GM11168 (cell line): ENCODE results near the gene HECA.

Experiments
- in situ Hi-C: fragments of 300-500 bp; cut with MboI; formaldehyde crosslinking; loops from one replicate; pipeline ENCODE4 v1.12.0; 2022; ENCODE audit warnings: low sequenced_read_pairs; ENCODE audit not compliant: unreplicated experiment

The HECA gene

GRCh38 chr6:139134817-139135577, at the start of gene HECA:
Gene HECA, plus strand, starts transcription at chr6:139135080. Its CDS starts 317 bp downstream, at chr6:139135397.
- in situ Hi-C loops = no loop called here

GRCh38 chr6:139091826-139092225, 43.1 kb upstream of the HECA start:
- in situ Hi-C loops = no loop called here

GRCh38 chr6:139099984-139100383, 34.9 kb upstream of the HECA start:
- in situ Hi-C loops = loop anchor here (25.0 kb wide), 1 partner anchor 288 kb away; no protein-coding TSS in a partner anchor

- in situ Hi-C loops = loop anchor here (25.0 kb wide), 1 partner anchor 295 kb away; no protein-coding TSS in a partner anchor
Observed at GRCh38 chr6:139107051-139107450, 27.8 kb upstream of the HECA start.

DNA sequence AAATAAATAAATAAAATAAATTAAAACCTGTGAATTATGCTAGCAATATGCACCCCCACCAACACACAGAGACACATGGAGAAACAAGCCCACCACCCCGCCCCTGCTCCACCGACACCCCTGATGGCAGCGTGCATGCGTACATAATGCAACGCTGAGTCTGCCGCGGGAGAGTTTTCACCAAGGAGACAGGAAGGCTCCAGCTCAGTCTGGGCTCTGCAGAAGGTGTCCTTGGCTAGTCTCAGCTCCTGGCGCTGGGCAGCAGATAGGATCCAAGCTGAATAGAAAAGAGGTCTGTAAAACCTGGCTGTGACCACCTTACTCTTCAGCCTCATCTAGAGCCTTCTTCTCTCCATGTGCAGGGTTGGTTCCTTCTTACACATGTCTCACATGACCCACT, 26.5 kb upstream of the HECA start:
- in situ Hi-C loops = loop anchor here (25.0 kb wide), 1 partner anchor 296 kb away; no protein-coding TSS in a partner anchor

GRCh38 chr6:139109558-139109957, 25.3 kb upstream of the HECA start:
- in situ Hi-C loops = loop anchor here (25.0 kb wide), 1 partner anchor 297 kb away; no protein-coding TSS in a partner anchor

- in situ Hi-C loops = loop anchor here (25.0 kb wide), 1 partner anchor 300 kb away; no protein-coding TSS in a partner anchor
Observed at GRCh38 chr6:139112146-139112545, 22.7 kb upstream of the HECA start.

DNA sequence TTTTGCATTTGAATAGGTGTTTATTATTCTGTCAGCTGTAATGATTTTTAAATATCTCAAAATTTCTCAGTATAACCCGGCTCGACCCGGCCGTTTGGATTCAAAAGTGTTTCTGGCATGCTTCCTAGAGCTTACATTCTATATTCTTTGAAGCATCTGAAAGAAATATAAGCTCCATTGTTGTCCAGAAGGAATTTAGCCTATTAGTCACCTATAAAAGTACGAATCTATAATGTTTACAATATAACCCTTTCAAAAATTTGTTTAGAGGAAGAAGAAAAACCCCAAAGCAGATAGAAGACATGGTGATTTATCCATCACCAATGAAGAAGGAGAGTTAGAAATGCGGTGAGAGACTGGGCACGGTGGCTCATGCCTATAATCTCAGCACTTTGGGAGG, 22.3 kb upstream of the HECA start:
- in situ Hi-C loops = loop anchor here (25.0 kb wide), 1 partner anchor 300 kb away; no protein-coding TSS in a partner anchor

GRCh38 chr6:139114746-139115145, 20.1 kb upstream of the HECA start:
- in situ Hi-C loops = loop anchor here (25.0 kb wide), 1 partner anchor 302 kb away; no protein-coding TSS in a partner anchor

GRCh38 chr6:139115989-139116758, 18.7 kb upstream of the HECA start:
- in situ Hi-C loops = loop anchor here (25.0 kb wide), 1 partner anchor 304 kb away; no protein-coding TSS in a partner anchor

GRCh38 chr6:139117734-139118133, 17.1 kb upstream of the HECA start:
- in situ Hi-C loops = loop anchor here (25.0 kb wide), 1 partner anchor 305 kb away; no protein-coding TSS in a partner anchor

- in situ Hi-C loops = loop anchor here (25.0 kb wide), 1 partner anchor 307 kb away; no protein-coding TSS in a partner anchor
Observed at GRCh38 chr6:139119552-139119951, 15.3 kb upstream of the HECA start.

DNA sequence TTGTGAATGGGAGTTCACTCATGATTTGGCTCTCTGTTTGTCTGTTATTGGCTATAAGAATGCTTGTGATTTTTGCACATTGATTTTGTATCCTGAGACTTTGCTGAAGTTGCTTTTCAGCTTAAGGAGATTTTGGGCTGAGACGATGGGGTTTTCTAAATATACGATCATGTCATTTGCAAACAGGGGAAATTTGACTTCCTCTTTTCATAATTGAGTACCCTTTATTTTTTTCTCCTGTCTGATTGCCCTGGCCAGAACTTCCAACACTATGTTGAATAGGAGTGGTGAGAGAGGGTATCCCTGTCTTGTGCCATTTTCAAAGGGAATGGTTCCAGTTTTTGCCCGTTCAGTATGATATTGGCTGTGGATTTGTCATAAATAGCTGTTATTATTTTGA, 12.1 kb upstream of the HECA start:
- in situ Hi-C loops = loop anchor here (25.0 kb wide), 1 partner anchor 311 kb away; no protein-coding TSS in a partner anchor

- in situ Hi-C loops = loop anchor here (5.0 to 25.0 kb wide), 2 partner anchors 242 to 313 kb away; no protein-coding TSS in a partner anchor
Observed at GRCh38 chr6:139124887-139125672, 9.8 kb upstream of the HECA start.

DNA sequence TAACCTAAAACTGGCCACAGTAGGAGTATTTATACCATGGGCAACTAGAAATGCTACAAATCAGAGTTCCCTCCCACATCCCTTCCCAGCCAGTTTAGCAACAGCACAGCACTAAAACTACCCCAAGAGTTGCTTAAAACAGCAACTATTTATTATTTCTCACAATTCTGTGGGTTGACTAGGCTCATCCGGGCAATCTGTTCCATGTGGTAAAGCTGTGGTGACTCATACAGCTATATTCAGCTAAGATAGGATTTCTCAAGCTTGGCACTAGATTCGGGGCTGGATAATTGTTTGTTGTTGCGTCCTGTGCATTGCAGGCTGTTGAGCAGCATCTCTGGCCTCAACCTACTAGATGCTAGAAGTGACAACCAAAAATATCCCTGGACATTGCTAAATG, 8.6 kb upstream of the HECA start:
- in situ Hi-C loops = loop anchor here (5.0 kb wide), 1 partner anchor 241 kb away; no protein-coding TSS in a partner anchor

- in situ Hi-C loops = loop anchor here (5.0 kb wide), 1 partner anchor 240 kb away; no protein-coding TSS in a partner anchor
Observed at GRCh38 chr6:139126931-139127330, 7.9 kb upstream of the HECA start.

GRCh38 chr6:139129284-139129683, 5.6 kb upstream of the HECA start:
- in situ Hi-C loops = loop anchor here (5.0 kb wide), 1 partner anchor 238 kb away; no protein-coding TSS in a partner anchor

GRCh38 chr6:139131736-139132280, 3.1 kb upstream of the HECA start:
- in situ Hi-C loops = no loop called here
